Dendritic cell treated with granulocyte-macrophage colony-stimulating factor and Interleukin-4, amounts not matched to agents 40 ng/mL and 50 ng/mL, for 4 days (primary cell): ENCODE data around the gene SRGAP1.

Experiments
- H3K27ac Mint-ChIP-seq: one replicate; pipeline ENCODE4 v1.8.0; 2022; ENCODE audit warnings: mild to moderate bottlenecking, mixed read lengths
- H3K27me3 Mint-ChIP-seq: one replicate; pipeline ENCODE4 v1.8.0; 2022; ENCODE audit warnings: mild to moderate bottlenecking, mixed read lengths
- H3K36me3 Mint-ChIP-seq: one replicate; pipeline ENCODE4 v1.8.0; 2022; ENCODE audit warnings: low read depth, mixed read lengths
- H3K4me1 Mint-ChIP-seq: one replicate; pipeline ENCODE4 v1.8.0; 2022; ENCODE audit warnings: low read depth, mixed read lengths
- H3K4me3 Mint-ChIP-seq: one replicate; pipeline ENCODE4 v1.8.0; 2022; ENCODE audit warnings: mild to moderate bottlenecking, moderate library complexity, mixed read lengths
- H3K9me3 Mint-ChIP-seq: one replicate; pipeline ENCODE4 v1.8.0; 2022; ENCODE audit warnings: mixed read lengths
- intact Hi-C: fragments of 100-400 bp; cut with micrococcal nuclease; formaldehyde crosslinking; loops from one replicate; pipeline ENCODE4 v1.15.0; 2022

SRGAP1 gene

DNA sequence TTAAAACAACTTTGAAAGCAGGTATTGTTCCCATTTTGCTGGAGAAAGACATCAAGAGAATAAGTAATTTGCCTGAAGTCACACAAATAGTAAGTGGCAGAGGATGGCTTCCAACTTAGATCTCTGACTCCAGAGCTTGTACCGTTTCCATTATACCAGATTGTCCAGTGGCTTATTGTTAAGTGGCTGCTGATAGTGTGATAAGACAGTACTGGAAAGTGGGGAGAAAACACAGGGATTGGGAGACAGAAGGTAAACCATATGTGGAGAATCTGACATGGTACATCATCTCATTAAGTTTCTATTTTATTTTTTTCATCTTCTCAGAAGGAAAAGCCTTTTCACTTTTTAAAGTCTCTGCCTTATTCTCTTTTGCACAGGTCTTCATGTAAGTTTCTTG, 108.5 kb downstream of the SRGAP1 start:
- peaks cover 32% of the 10 kb centered on the region for H3K4me1 Mint-ChIP-seq
- no peaks in the 10 kb centered on the region for H3K9me3 Mint-ChIP-seq
- no peaks in the 10 kb centered on the region for H3K36me3 Mint-ChIP-seq
- intact Hi-C loops: no loop called here
- no peak overlapping the region for H3K27ac Mint-ChIP-seq
- no peak overlapping the region for H3K4me3 Mint-ChIP-seq
- H3K27me3 Mint-ChIP-seq: no peaks in the 10 kb centered on the region

DNA sequence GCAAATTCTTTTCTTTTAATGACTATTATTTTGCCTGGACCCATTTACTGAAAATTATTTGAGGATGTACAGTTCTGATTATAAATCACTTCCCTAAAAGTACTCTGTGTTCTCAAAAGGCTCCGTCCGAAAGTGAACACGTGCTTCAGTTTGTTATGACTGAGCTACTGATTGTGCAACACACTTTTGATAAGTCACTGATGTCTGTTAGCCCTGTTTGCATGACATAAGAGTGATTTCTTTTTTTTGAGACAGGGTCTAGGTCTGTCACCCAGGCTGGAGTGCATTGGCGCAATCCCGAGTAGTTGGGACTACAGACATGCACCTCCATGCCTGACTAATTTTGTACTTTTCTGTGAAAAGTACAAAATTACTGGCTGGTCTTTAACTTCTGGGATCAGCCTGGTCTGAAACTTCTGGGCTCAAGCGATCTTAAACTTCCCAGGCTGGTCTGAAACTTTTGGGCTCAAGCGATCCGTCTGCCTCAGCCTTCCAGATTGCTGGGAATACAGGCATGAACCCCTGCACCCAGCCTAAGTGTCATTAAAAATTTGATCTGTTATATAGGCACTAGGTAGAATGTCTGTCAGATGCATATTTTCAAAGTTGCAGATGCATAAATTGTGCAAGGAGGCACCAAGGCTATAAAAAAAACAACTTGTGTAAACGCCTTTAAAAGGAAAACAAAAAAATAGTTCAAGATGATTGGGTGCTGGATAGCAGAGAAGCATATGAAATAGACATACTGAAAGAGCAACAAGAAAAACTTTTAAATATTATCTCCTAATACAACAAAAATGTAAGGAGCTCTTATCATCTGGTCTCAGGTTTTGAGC, 111.5 kb downstream of the SRGAP1 start:
- H3K27me3 Mint-ChIP-seq: no peaks in the 10 kb centered on the region
- H3K27ac Mint-ChIP-seq: peak overlapping the region; percentile 85
- intact Hi-C loops: loop anchor here (5.0 kb wide), 1 partner anchor 114 kb away; the partner anchor contains the start of gene SRGAP1
- H3K4me3 Mint-ChIP-seq: peak overlapping the region; percentile 34
- H3K36me3 Mint-ChIP-seq: no peaks in the 10 kb centered on the region
- peaks cover 43% of the 10 kb centered on the region for H3K4me1 Mint-ChIP-seq
- no peaks in the 10 kb centered on the region for H3K9me3 Mint-ChIP-seq

- Mint-ChIP-seq H3K27me3 (no peaks in the 10 kb centered on the region), H3K36me3 (no peaks in the 10 kb centered on the region), H3K27ac (peak overlapping the region; percentile 85), H3K4me1 (peaks cover 53% of the 10 kb centered on the region), H3K9me3 (no peaks in the 10 kb centered on the region), H3K4me3 (no peak overlapping the region)
- intact Hi-C loops: loop anchor here (5.0 kb wide), 1 partner anchor 115 kb away; the partner anchor contains the start of gene SRGAP1
These were observed 113.0 kb downstream of the SRGAP1 start for GRCh38 chr12:63957496-63957895.

DNA sequence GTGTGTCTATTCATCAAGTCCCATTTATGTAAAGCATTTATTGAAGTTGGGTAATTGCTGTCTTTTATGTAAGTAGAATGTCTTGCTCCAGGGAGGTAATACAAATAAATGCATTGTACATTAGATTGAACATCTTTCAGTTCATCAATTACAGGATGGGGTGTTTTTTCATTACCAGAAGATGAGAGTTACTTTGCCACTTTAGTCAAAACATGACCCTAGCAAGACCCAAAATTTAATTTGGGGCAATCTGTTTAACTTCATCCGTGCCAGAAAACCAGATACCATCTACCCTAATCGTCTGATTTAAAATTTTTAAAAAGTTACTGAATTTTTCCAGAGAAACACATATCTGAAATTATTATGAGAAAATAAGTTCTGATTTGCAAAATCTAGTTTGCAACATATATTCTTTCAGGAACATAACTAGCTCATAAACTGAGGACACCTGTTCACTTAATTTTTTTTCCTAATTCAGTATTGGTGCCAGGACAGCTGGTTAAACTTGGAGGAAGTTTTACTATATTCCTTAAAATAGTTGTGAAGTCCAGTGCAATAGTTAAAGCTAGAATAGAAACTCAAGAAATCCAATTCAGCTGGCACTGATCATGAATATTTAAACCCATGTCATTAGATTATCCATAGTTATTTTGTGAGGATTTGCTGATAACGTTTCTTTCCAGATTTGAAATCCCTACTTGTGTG, 114.5 kb downstream of the SRGAP1 start:
- Mint-ChIP-seq H3K4me1 (peaks cover 51% of the 10 kb centered on the region), H3K36me3 (no peaks in the 10 kb centered on the region), H3K9me3 (no peaks in the 10 kb centered on the region), H3K4me3 (no peak overlapping the region), H3K27ac (no peak overlapping the region), H3K27me3 (no peaks in the 10 kb centered on the region)
- intact Hi-C loops: loop anchor here (5.0 kb wide), 1 partner anchor 117 kb away; the partner anchor contains the start of gene SRGAP1

- Mint-ChIP-seq H3K9me3 (no peaks in the 10 kb centered on the region), H3K36me3 (no peaks in the 10 kb centered on the region), H3K4me3 (no peak overlapping the region), H3K27me3 (no peaks in the 10 kb centered on the region), H3K4me1 (peaks cover 56% of the 10 kb centered on the region), H3K27ac (no peak overlapping the region)
- intact Hi-C loops: loop anchor here (5.0 to 10.0 kb wide), 3 partner anchors 44 to 264 kb away; partner anchors contain the start of gene KICS2
These were observed 116.5 kb downstream of the SRGAP1 start for GRCh38 chr12:63961048-63961447.

GRCh38 chr12:63961543-63961942, 117.0 kb downstream of the SRGAP1 start:
- intact Hi-C loops: loop anchor here (5.0 to 10.0 kb wide), 3 partner anchors 44 to 263 kb away; partner anchors contain the start of gene KICS2
- Mint-ChIP-seq H3K4me1 (peaks cover 54% of the 10 kb centered on the region), H3K9me3 (no peaks in the 10 kb centered on the region), H3K36me3 (no peaks in the 10 kb centered on the region), H3K4me3 (no peak overlapping the region), H3K27ac (peak overlapping the region; percentile 6), H3K27me3 (no peaks in the 10 kb centered on the region)

- peak overlapping the region; percentile 51 for H3K27ac Mint-ChIP-seq
- peaks cover 50% of the 10 kb centered on the region for H3K4me1 Mint-ChIP-seq
- H3K9me3 Mint-ChIP-seq: no peaks in the 10 kb centered on the region
- H3K27me3 Mint-ChIP-seq: no peaks in the 10 kb centered on the region
- H3K4me3 Mint-ChIP-seq: no peak overlapping the region
- intact Hi-C loops: loop anchor here (5.0 to 10.0 kb wide), 3 partner anchors 47 to 261 kb away; partner anchors contain the start of gene KICS2
- no peaks in the 10 kb centered on the region for H3K36me3 Mint-ChIP-seq
These were observed 119.4 kb downstream of the SRGAP1 start for GRCh38 chr12:63963868-63964267.

- no peaks in the 10 kb centered on the region for H3K9me3 Mint-ChIP-seq
- peaks cover 55% of the 10 kb centered on the region for H3K4me1 Mint-ChIP-seq
- H3K4me3 Mint-ChIP-seq: no peak overlapping the region
- no peaks in the 10 kb centered on the region for H3K36me3 Mint-ChIP-seq
- no peaks in the 10 kb centered on the region for H3K27me3 Mint-ChIP-seq
- peak overlapping the region; percentile 27 for H3K27ac Mint-ChIP-seq
- intact Hi-C loops: loop anchor here (5.0 to 10.0 kb wide), 3 partner anchors 47 to 260 kb away; partner anchors contain the start of gene KICS2
These were observed 119.8 kb downstream of the SRGAP1 start for GRCh38 chr12:63964301-63964700.

DNA sequence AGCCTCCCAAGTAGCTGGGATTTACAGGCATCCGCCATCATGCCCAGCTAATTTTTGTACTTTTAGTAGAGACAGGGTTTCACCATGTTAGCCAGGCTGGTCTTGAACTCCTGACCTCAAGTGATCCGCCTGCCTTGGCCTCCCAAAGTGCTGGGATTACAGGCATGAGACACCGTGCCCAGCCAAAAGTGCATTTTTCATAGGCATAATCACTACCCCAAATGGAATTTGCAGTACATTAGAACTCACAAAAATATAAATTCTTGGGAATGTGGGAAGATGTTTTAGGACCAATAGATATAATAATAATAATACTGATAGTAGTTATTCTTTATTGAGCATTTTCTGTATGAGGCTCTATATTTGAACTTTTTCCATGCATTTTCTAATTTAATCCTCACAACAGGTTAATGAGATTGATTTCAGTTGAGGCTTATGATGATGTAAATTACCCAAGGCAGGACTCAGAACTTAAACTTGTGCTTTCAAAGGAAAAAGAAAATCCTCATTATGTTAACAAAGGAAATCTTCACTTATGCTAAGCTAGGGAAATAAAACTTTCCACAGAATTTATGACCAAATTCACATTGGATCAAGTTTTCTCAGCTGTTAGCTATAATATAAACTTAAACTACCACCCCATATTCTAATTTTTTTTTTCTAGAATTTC, 121.6 kb downstream of the SRGAP1 start:
- no peak overlapping the region for H3K4me3 Mint-ChIP-seq
- H3K27ac Mint-ChIP-seq: peak overlapping the region; percentile 11
- intact Hi-C loops: loop anchor here (10.0 kb wide), 2 partner anchors 119 to 259 kb away; partner anchors contain the start of gene KICS2
- H3K27me3 Mint-ChIP-seq: no peaks in the 10 kb centered on the region
- peaks cover 57% of the 10 kb centered on the region for H3K4me1 Mint-ChIP-seq
- no peaks in the 10 kb centered on the region for H3K9me3 Mint-ChIP-seq
- H3K36me3 Mint-ChIP-seq: no peaks in the 10 kb centered on the region

DNA sequence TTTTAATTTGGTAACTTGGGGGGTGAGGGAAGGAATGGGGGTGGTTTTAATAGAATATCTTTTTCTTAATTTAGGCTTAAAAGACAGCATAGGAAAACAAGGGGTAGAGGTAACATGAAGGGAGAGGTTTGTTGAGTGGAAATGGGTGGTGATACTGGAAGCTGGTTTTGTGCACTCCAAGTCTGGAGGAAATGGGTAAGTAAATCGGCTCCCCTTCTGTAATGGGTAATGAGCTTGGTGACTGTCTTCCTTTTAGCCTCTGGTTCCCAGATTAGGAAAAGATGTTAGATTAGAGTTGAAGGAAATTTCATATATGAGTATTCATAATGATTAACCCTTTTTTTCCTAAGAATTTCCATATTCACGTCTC, 122.1 kb downstream of the SRGAP1 start:
- intact Hi-C loops: loop anchor here (10.0 kb wide), 2 partner anchors 118 to 258 kb away; partner anchors contain the start of gene KICS2
- H3K27ac Mint-ChIP-seq: peak overlapping the region; percentile 11
- H3K4me3 Mint-ChIP-seq: no peak overlapping the region
- H3K36me3 Mint-ChIP-seq: no peaks in the 10 kb centered on the region
- no peaks in the 10 kb centered on the region for H3K9me3 Mint-ChIP-seq
- no peaks in the 10 kb centered on the region for H3K27me3 Mint-ChIP-seq
- peaks cover 57% of the 10 kb centered on the region for H3K4me1 Mint-ChIP-seq

DNA sequence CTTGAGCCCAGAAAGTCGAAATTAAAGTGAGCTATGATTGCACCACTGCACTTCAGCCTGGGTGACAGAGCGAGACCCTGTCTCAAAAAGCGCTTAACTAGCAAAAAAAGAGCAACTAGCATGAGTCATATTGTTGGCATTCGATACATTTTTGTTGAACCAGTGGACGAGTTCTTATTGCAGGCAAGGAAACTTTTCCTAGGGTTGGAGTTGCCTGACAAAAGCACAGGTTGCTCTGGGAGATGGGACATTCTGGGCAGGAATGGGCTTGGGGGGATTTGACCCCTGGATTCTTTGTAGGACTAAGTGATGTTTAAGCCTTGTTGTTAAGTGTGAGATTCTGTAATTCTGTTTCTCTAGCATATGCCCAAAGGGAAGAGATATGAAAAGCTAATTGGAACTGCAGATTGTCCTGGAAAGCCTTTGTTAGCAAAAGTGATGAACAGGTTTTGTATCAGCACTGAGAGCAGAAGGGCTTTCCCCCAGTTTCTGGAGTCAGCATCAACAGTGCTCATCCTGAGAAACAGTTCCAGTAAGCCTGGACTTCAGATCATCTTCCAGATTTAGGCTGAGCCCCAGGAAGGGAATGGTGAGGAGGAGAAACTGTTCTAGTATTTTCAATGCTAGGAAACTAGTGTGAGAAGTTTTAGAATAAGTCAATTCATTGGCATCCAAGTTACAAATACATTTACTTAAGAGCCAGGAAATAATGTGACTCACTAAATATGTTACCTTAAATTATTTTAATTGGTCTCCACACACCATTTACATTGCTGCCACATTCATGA, 123.1 kb downstream of the SRGAP1 start:
- Mint-ChIP-seq H3K9me3 (no peaks in the 10 kb centered on the region), H3K4me1 (peaks cover 55% of the 10 kb centered on the region), H3K36me3 (no peaks in the 10 kb centered on the region), H3K27me3 (no peaks in the 10 kb centered on the region), H3K4me3 (no peak overlapping the region), H3K27ac (peak overlapping the region; percentile 53)
- intact Hi-C loops: loop anchor here (10.0 kb wide), 2 partner anchors 117 to 257 kb away; partner anchors contain the start of gene KICS2

- no peaks in the 10 kb centered on the region for H3K36me3 Mint-ChIP-seq
- H3K4me1 Mint-ChIP-seq: peaks cover 51% of the 10 kb centered on the region
- intact Hi-C loops: loop anchor here (10.0 kb wide), 2 partner anchors 116 to 256 kb away; partner anchors contain the start of gene KICS2
- H3K9me3 Mint-ChIP-seq: no peaks in the 10 kb centered on the region
- peak overlapping the region; percentile 63 for H3K27ac Mint-ChIP-seq
- no peaks in the 10 kb centered on the region for H3K27me3 Mint-ChIP-seq
- H3K4me3 Mint-ChIP-seq: no peak overlapping the region
These were observed 124.2 kb downstream of the SRGAP1 start for GRCh38 chr12:63968673-63969072.

- Mint-ChIP-seq H3K36me3 (no peaks in the 10 kb centered on the region), H3K4me1 (peaks cover 10% of the 10 kb centered on the region), H3K4me3 (no peak overlapping the region), H3K27ac (no peak overlapping the region), H3K9me3 (no peaks in the 10 kb centered on the region), H3K27me3 (no peaks in the 10 kb centered on the region)
- intact Hi-C loops: no loop called here
These were observed 132.4 kb downstream of the SRGAP1 start for GRCh38 chr12:63976902-63977395.
